Hepatocyte (in vitro differentiated cells): ENCODE measurements around the gene ZNF728. TPM values are rescaled to one million over a fixed set of nuclear protein-coding genes. Genes with fewer than 3 reads are reported as not detected.
"Not testable (repeated sequence)": the region's sequence is repeated elsewhere in the genome, so short reads cannot be mapped to it uniquely, and the experiment has no call there.

ENCODE experiments used
- DNase-seq: peaks from one replicate; pipeline ENCODE4 v3.0.0-alpha.2; 2016; ENCODE audit warnings: low spot score
- H2AFZ ChIP-seq: fragments of 200-600 bp; sonication (generic); 2 replicates; pipeline ENCODE4 v1.6.0; 2016; ENCODE audit warnings: antibody characterized with exemption, mild to moderate bottlenecking
- H3K27ac ChIP-seq: fragments of 200-600 bp; sonication (generic); 2 replicates; pipeline ENCODE4 v1.5.1; 2016; ENCODE audit warnings: mild to moderate bottlenecking
- H3K27me3 ChIP-seq: fragments of 200-600 bp; sonication (generic); 2 replicates; pipeline ENCODE4 v1.6.1; 2016
- H3K36me3 ChIP-seq: fragments of 200-600 bp; sonication (generic); replicated peaks from 2 replicates; pipeline ENCODE4 v1.5.1; 2016; ENCODE audit warnings: low read depth; ENCODE audit not compliant: insufficient read depth
- H3K4me1 ChIP-seq: fragments of 200-600 bp; sonication (generic); 2 replicates; pipeline ENCODE4 v1.5.1; 2016; ENCODE audit warnings: mild to moderate bottlenecking, moderate library complexity; ENCODE audit not compliant: insufficient read depth
- H3K4me2 ChIP-seq: fragments of 200-600 bp; sonication (generic); 2 replicates; pipeline ENCODE4 v1.6.0; 2016
- H3K4me3 ChIP-seq: fragments of 200-600 bp; sonication (generic); 2 replicates; pipeline ENCODE4 v1.5.1; 2016; ENCODE audit warnings: mild to moderate bottlenecking
- H3K79me2 ChIP-seq: fragments of 200-600 bp; sonication (generic); 2 replicates; pipeline ENCODE4 v1.6.0; 2017; ENCODE audit warnings: mild to moderate bottlenecking
- H3K9me2 ChIP-seq: fragments of 200-600 bp; sonication (generic); replicated peaks from 2 replicates; pipeline ENCODE4 v1.6.0; 2017; ENCODE audit warnings: mild to moderate bottlenecking; ENCODE audit not compliant: insufficient read depth
- H3K9me3 ChIP-seq: fragments of 200-600 bp; sonication (generic); 2 replicates; pipeline ENCODE4 v1.5.1; 2016; ENCODE audit warnings: low read depth, mild to moderate bottlenecking
- H4K20me1 ChIP-seq: fragments of 200-600 bp; sonication (generic); 2 replicates; pipeline ENCODE4 v1.6.0; 2016; ENCODE audit warnings: mild to moderate bottlenecking; ENCODE audit not compliant: insufficient read depth, poor library complexity, severe bottlenecking
- EZH2 ChIP-seq: fragments of 200-600 bp; sonication (generic); IDR thresholded peaks from 2 replicates; pipeline ENCODE4 v1.6.1; 2016; ENCODE audit warnings: antibody characterized with exemption, mild to moderate bottlenecking, borderline replicate concordance
- EZH2phosphoT487 ChIP-seq: fragments of 200-600 bp; sonication (generic); IDR thresholded peaks from one replicate; pipeline ENCODE4 v1.6.1; 2018; ENCODE audit warnings: antibody characterized with exemption, mild to moderate bottlenecking, low read depth, moderate library complexity; ENCODE audit not compliant: unreplicated experiment, severe bottlenecking
- WGBS: methylation state at CpG from one replicate; pipeline ENCODE4 v1.1.6; 2016; ENCODE audit warnings: low lambda C conversion rate; ENCODE audit errors: missing lambda C conversion rate; 5-methylcytosine and 5-hydroxymethylcytosine counted together
- polyA plus RNA-seq: library from polyadenylated mRNA; unstranded; fragments of >200 nt; fragmentation: Nextera tagmentation; extraction: Ambion mirVana; gene quantifications from 2 replicates; pipeline ENCODE4 v1.2.1, GENCODE V29; 2016
- total RNA-seq: library from RNA; depleted of rRNA; stranded (reverse); fragments of >200 nt; gene quantifications from 2 replicates; pipeline ENCODE4 v1.2.3, GENCODE V29; 2014
- TF ChIP-seq, protein P1 (sequence below): fragments of 200-600 bp; sonication (generic); IDR thresholded peaks from 2 replicates; pipeline ENCODE4 v1.5.1; 2016; ENCODE audit warnings: antibody characterized with exemption, mild to moderate bottlenecking; ENCODE audit not compliant: poor library complexity

Gene ZNF728
- total and polyA plus RNA-seq, 2 experiments from 2014 or later: not detected

DNA sequence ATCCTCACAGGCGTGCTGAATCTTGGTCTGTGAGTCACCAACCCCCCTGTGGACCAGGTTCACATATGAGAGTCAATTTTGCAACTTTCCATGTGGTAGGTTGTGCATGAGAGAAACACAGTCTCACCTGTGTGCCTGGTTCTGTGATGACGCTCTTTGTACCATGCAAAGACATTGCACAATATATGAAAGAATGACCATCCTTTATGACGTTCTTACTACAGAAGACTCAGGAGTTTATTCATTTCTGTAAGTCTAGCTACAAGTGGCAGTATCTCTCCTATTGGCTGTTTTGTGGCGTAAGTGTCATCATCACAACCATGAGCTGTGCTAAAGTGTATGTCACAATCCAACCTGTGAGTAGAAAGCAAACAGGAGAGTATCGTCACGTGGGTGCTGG, 43.8 kb upstream of the ZNF728 start:
- DNase-seq: no peak
- Histone ChIP-seq H3K4me2 (no peak overlapping the region), H2AFZ (no peak overlapping the region), H3K4me3 (no peak overlapping the region), H3K9me3 (no peaks in the 10 kb centered on the region), H3K36me3 (no peaks in the 10 kb centered on the region), H3K4me1 (no peaks in the 10 kb centered on the region), H3K27me3 (no peaks in the 10 kb centered on the region), H3K79me2 (no peaks in the 10 kb centered on the region), H4K20me1 (no peaks in the 10 kb centered on the region), H3K27ac (no peak overlapping the region), H3K9me2 (no peaks in the 10 kb centered on the region)
- TF ChIP-seq EZH2phosphoT487: no peak
- TF ChIP-seq, protein P1, sequence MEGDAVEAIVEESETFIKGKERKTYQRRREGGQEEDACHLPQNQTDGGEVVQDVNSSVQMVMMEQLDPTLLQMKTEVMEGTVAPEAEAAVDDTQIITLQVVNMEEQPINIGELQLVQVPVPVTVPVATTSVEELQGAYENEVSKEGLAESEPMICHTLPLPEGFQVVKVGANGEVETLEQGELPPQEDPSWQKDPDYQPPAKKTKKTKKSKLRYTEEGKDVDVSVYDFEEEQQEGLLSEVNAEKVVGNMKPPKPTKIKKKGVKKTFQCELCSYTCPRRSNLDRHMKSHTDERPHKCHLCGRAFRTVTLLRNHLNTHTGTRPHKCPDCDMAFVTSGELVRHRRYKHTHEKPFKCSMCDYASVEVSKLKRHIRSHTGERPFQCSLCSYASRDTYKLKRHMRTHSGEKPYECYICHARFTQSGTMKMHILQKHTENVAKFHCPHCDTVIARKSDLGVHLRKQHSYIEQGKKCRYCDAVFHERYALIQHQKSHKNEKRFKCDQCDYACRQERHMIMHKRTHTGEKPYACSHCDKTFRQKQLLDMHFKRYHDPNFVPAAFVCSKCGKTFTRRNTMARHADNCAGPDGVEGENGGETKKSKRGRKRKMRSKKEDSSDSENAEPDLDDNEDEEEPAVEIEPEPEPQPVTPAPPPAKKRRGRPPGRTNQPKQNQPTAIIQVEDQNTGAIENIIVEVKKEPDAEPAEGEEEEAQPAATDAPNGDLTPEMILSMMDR: no peak
- no peak for TF ChIP-seq EZH2
- WGBS: 55% methylated on average over 6 of the region's 6 CpGs

DNA sequence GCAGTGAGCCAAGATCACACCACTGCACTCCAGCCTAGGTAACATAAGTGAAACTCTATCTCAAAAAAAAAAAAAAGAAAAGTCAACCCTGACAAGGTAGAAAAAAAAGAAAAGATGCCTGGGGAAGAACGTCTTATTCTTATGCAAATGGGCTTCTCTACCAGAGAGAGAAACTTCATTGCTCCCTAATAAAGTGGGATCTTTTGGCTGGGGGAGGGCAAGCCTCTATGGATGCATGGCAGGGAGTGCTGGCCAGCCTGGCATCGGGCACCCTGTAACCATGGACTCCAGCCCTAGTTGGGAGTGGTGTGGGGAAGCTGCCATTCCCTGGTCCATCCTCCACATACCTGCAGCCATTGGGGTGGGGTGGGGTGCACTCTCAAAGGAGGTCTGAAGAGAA, 30.7 kb upstream of the ZNF728 start:
- TF ChIP-seq EZH2 (no peak), EZH2phosphoT487 (no peak)
- TF ChIP-seq, protein P1: no peak
- Histone ChIP-seq H3K9me2 (no peaks in the 10 kb centered on the region), H3K36me3 (no peaks in the 10 kb centered on the region), H4K20me1 (no peaks in the 10 kb centered on the region), H3K9me3 (no peaks in the 10 kb centered on the region), H3K4me1 (no peaks in the 10 kb centered on the region), H3K4me3 (no peak overlapping the region), H3K4me2 (no peak overlapping the region), H2AFZ (no peak overlapping the region), H3K27me3 (no peaks in the 10 kb centered on the region), H3K27ac (no peak overlapping the region), H3K79me2 (no peaks in the 10 kb centered on the region)
- WGBS: 66% methylated on average over 2 of the region's 2 CpGs
- DNase-seq: no peak

DNA sequence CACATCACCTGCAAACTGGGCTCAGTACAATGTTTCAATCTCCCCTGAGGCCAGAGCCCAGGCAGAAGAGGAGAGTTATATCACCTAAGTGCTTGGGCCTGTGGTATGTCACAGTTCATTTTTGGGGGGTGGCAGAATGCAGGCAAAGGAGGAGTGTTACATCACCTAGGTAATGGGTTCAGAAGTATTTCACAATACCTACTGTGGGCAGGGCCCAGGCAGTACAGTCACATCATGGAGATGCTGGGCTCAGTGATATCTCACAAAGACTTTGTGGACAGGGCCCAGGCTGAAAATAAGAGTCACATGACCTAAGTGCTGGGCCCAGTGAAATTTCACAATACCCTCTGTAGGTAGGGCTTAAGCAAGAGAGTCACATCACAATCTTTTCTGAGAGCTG, 12.7 kb upstream of the ZNF728 start:
- Histone ChIP-seq H3K27me3 (no peaks in the 10 kb centered on the region), H3K9me3 (no peaks in the 10 kb centered on the region), H3K9me2 (no peaks in the 10 kb centered on the region), H3K79me2 (no peaks in the 10 kb centered on the region), H2AFZ (no peak overlapping the region), H3K27ac (no peak overlapping the region), H3K36me3 (no peaks in the 10 kb centered on the region), H3K4me1 (no peaks in the 10 kb centered on the region), H3K4me2 (no peak overlapping the region), H3K4me3 (no peak overlapping the region), H4K20me1 (no peaks in the 10 kb centered on the region)
- no peak for TF ChIP-seq EZH2
- DNase-seq: no peak

DNA sequence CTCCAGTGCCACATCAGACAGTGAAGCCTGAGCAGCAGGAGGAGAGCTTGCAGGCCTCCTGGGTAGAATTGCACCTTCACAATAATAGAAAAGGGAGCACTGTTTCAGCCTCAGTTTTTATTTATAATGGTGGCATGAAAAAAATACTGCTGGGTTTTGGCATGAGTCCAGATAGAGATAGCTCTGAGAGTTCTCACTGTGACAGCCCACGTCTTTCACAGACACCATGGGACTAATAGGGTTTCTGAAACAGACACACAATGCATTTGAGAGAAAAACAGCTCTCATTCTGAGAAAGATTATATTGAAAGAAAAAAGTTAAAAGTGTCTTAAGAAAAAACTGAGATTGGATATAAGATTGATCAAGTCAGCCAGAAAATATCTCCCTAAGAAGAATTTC, 8.0 kb downstream of the ZNF728 start:
- not testable (repeated sequence) for H3K27me3 ChIP-seq, H3K36me3 ChIP-seq, H3K27ac ChIP-seq, H3K79me2 ChIP-seq, H3K9me2 ChIP-seq, H3K4me3 ChIP-seq, H3K4me1 ChIP-seq, H3K4me2 ChIP-seq, DNase-seq, H4K20me1 ChIP-seq, H2AFZ ChIP-seq
- peaks cover 12% of the 10 kb centered on the region for H3K9me3 ChIP-seq
- 41% methylated on average over 1 of the region's 1 CpG for WGBS

DNA sequence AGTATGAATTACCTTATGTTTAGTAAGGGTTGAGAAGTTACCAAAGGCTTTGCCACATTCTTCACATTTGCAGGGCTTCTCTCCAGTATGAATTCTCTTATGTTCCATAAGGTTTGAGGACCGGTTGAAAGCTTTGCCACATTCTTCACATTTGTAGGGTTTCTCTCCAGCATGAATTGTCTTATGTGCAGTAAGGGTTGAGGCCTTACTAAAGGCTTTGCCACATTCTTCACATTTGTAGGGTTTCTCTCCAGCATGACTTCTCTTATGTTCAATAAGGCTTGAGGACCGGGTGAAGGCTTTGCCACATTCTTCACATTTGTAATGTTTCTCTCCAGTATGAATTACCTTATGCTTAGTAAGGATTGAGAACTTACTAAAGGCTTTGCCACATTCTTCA, 26.7 kb downstream of the ZNF728 start:
- Histone ChIP-seq H3K27ac (no peak overlapping the region), H3K36me3 (no peaks in the 10 kb centered on the region), H3K79me2 (no peaks in the 10 kb centered on the region), H3K4me2 (no peak overlapping the region), H3K4me1 (no peaks in the 10 kb centered on the region), H3K27me3 (no peaks in the 10 kb centered on the region), H3K9me3 (peaks cover 24% of the 10 kb centered on the region), H2AFZ (no peak overlapping the region), H3K4me3 (no peak overlapping the region), H3K9me2 (no peaks in the 10 kb centered on the region), H4K20me1 (no peaks in the 10 kb centered on the region)
- TF ChIP-seq, protein P1: no peak
- 77% methylated on average over 2 of the region's 2 CpGs for WGBS
- no peak for DNase-seq

DNA sequence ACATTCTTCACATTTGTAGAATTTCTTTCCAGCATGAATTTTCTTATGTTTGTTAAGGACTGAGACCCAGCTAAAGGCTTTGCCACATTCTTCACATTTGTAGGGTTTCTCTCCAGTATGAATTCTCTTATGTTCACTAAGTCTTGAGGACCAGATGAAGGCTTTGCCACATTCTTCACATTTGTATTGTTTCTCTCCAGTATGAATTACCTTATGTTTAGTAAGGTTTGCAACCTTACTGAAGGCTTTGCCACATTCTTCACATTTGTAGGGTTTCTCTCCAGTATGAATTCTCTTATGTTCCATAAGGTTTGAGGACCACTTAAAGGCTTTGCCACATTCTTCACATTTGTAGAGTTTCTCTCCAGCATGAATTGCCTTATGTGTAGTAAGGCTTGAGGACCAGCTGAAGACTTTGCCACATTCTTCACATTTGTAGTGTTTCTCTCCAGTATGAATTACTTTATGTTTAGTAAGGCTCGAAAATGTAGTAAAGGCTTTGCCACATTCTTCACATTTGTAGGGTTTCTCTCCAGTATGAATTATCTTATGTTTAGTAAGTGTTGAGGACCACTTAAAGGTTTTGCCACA, 27.3 kb downstream of the ZNF728 start:
- H3K79me2 ChIP-seq: not testable (repeated sequence)
- WGBS: 48% methylated on average over 1 of the region's 1 CpG
- H3K9me3 ChIP-seq: peaks cover 30% of the 10 kb centered on the region

More for the DNA sequence above, 27.3 kb downstream of the ZNF728 start:
- not testable (repeated sequence) for H3K36me3 ChIP-seq, H3K4me3 ChIP-seq, H3K27me3 ChIP-seq, DNase-seq, H3K27ac ChIP-seq, H3K9me2 ChIP-seq, H3K4me2 ChIP-seq, H2AFZ ChIP-seq, H4K20me1 ChIP-seq, H3K4me1 ChIP-seq
